GM18520 (cell line): Measurements from ENCODE around the gene LNX2.

ENCODE experiments used
- ATAC-seq: cut with Tn5 transposase; IDR thresholded peaks from one replicate; pipeline ENCODE4 v1.9.1; 2021; ENCODE audit not compliant: unreplicated experiment

Gene LNX2

DNA sequence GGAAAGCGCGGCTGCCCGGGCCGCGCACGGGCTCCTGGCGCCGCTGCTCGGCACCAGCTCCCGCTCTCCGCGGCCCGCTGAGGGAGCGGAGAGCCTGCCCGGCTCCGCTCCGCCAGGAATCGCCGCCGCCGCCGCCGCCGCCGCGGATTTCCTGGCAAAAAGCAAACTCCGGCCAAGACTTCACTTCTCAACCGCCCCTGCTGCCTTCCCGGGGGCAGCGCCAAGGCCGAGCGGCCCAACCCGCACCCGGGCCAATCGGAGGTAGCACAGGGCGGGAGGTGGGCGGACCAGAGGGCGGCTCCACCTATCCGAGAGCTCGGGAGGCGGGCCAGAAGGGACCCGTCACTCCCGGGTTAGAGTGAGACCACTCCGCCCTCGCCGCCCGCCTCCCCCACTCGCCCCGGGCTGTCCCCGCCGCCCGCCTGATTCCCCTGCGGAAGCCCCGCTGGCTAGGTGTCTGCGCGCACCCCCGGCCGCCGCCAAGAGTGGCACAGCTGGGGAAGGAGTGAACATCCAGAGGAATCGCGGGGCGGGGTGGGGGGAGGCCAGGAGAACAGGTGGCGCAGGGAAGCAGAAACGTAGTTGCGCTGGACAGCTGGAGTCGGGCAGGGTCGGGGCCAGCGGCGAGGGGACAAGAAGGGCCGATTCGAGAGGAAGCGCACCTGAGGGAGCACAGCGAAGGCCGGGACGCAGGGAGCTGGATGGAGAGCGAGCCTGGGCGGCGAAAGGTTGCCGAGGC is at the start of gene LNX2:
LNX2 (minus strand) TSS at position 153 of the 739 bp plus-strand sequence. CDS start 38,826 bp downstream, outside the sequence.
- peak; percentile 79 for ATAC-seq

DNA sequence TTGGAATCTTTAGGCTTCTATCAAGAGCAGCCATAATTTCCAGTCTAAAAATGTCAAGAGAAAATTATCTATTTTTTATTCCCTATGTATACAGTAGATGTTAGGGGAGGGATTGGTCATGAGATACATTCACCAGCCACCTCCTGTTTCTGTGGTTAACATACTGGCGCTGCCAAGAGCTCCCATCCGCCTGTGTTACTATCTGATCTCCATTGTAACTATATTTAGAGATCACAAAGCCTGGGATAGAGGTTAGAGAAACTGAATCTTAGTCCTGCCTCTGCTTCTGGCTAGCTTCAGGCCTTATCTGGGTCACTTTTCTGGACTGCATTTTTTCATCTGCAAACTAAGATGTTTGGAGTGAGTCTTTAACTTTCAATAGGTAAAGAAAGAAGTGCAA is 47.6 kb upstream of the LNX2 start:
- no peak for ATAC-seq

DNA sequence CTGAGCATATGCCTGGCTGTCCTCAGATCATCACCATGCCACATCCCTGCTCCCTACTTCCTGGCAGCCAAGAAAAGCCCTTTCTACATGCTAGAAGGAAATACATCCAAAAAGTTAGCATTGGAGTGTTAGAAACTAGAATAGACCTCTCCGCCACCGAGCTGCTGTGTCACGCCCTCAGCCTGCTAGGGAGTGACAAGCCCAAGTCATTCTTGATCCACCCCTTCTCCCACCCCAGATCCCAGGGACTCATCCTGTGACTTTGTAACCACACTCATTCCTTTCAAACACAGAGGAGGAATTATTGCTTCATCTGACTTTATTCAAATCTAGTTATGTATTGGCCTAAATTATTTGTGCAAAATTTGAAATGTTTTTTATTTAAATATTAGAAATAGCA is 46.6 kb upstream of the LNX2 start:
- ATAC-seq, result no peak

DNA sequence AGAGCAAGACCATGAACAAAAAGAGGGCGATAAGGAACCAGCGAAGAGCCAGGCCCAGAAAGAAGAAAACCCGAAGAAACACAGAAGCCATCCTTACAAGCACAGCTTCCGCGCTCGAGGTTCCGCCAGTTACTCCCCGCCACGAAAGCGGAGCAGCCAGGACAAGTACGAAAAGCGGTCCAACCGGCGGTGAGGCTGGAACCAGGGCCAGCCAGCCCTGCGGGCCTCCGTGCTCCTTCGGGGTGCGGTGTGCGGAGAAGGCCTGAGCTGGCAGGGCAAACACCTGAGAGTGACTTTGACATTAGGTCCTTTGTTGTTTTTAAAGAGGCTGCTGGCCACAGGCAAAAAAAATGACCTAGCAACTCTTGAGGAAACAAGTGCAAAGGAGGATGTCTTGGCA is 45.4 kb upstream of the LNX2 start:
- no peak for ATAC-seq

DNA sequence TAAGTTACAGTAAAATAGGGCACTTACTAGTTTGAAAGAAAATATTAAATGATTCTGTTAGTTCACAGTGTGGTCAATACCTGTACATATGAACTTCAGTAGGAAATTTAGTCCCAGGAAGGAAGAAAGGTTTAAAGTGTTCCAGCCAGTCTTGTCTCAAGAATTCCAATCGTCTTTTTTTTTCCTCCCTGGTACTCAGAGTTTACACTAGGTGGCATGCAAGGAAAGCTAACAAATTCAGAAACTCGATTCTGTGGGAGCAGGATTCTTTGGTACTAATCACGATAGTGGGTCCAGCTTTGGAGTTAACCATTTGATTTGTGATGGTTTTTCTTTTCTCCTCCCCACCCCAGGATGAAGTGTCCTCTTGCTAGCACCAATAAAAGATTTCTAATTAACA is 45.0 kb upstream of the LNX2 start:
- no peak for ATAC-seq

DNA sequence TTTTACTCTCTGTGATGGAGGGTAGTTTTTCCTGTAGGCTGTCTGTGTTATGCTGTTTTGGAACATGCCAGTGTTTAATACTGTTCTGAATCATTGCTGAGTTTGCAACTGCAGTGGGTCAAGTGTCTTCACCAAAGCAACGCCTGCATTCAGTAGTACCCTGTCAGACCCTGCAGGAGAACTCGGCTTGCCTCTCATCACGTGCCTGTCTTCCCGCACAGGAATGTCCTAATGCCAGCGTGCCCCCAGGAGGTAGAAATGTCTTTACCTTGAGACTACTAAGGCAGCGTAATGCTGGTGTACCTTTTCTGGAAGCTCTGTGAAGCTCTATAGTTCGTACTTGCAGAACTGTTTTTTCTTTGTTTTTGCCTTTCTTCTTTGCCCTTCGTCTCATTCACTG is 43.6 kb upstream of the LNX2 start:
- no peak for ATAC-seq

DNA sequence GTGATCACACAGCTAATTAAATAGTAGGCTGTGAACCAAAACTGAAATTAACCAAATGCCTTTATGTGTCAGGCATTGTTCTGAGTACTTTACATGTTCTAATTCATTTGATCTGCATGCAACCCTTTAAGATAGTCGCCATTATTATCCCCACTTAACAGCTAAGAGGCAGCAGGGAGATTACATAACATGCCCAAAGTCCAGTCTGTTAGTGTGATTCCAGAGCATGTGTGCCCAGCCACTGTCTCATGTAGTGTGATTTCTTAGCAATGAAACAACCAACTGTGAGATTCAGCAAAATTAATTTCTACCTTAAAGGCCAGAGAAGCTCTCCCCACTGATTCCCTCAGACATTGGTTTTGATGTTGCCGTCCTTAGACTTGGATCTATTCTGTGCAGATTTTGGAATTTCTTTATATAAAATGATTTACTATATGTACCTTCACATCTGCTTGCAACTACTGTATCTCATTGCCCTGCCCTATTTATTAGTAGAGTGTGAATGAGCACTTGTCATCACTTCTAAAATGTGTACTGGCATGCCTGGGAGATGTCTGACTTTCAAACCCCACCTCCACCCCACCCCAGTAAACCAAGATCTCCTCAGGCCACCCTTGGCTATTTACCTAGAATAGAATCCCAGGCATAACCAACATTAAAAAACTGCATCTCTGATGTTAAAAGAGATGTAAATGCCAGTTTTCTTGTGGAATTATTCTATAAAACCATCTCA is 42.6 kb upstream of the LNX2 start:
- ATAC-seq, result no peak

DNA sequence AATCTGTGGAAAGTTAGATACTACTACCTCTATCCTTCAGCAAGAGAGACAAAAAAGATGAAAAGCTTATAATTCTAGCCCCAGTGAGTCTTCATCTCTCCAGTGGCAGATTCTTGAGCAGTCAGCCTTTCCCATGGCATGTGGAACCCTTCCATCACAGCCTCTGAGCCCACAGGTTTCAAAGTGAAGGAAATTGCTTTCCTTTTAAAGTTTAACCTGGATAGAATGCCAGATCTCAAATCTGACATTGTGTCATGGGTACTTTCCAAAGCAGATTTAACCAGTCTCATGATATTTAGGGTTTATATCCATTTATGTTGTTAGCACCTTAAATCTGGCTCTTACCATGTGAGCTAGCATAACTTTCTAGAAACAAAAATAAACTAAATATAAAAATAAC is 40.7 kb upstream of the LNX2 start:
- no peak for ATAC-seq

DNA sequence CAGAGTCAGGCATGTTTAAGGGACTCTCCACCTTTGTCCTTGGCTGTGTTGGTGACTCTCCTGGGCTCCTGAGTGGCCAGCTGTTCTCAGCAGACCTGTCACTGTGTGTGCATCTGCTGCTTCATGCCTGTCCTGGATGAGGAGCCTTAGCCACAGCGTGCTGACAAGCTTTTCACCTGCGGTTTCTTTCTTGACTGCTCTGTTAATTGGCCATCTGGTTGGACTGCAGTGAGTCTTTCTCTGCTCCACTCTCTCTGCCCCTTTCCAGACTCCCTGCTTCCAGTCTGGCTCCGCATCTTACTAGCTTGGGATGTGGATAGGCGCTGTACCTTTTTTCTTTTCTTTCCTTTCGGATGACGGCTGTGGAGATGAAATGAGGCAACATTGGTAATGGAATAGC is 40.2 kb upstream of the LNX2 start:
- no peak for ATAC-seq

DNA sequence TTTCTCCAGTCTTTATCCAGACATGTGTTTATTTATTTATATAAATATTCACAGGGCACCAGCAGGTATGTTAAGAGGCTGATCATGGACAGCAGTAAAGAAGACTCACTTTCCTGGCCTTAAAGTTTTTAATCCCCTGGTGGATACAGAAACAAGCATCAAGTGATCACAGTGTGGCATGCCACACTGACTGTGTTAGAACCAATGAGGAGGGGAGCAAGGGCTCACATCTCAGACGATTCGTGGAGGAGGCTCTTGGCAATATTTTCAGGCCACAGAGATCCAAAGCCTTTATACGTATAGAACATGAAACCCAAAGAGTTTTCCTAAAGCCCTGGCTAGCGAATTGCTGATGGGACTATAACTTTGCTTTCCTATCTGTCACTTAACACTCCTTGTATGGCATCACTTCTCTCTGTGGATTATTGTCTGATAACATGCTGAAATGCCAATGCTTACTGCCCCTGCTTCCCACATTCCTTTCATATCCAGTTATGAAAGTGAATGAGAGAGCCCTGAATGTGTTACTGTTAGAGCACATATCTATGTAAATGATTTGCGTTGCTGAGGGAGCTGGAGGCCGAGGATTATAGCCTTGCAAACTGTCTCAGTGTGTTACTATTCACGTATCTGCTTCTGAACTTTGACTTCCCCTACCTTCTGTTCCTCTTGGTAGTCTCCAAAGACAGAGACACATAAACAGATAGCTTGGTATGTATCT is 39.0 kb upstream of the LNX2 start:
- no peak for ATAC-seq

DNA sequence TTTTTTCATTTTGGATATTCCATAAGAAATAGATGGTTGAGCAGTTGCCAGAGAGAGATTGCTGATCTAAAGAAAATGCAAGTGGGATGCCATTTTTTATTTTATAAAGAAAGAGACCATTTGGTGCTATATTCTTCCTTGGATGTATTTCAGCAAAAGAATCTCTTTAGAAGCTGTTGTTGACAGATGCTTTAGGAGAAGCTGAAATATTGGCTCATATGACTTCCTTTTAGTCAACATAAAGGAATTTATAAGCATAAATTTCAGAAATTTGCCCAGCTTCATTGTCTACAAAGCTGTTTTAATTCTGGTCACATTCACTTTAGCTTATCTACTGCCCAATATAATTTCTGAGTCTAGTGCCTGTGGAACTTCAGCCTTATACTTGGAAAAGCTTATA is 38.2 kb upstream of the LNX2 start:
- no peak for ATAC-seq

DNA sequence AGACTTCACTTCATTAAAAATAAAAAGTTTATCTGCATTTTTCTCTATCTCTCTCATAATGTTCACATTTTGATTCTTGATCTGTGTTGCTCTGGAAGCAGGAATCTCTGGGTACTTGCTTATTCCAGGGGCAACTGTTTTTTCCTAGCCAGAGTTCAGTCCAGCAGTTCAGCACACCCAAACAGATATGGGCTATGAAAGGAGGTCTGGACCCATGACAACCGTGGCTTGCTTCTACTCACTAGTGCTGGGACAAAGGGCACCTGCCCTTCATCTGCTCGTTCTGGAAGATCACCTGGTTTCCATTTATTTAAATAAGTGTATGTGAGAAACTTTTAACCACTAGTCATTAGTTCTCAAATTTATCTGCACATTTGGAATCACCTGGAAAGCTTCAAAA is 37.4 kb upstream of the LNX2 start:
- ATAC-seq, result no peak

DNA sequence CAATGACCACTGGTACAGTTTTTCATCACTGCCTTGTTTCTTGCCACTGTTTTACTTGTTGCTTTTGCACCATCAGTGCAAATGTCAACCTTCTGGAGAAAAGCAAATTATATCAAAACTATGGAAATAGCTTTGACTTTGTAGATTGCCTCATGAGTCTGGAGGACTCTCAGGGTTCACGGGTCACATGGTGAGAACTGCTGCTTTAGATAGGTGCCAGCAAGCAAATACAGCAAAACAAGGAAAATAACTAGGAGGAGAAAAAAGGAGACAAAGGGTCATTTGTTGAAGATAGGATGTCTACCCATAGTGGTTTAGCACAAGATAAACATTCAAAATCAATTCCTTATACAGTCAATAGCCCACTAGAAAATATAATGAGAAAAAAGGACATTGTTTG is 34.5 kb upstream of the LNX2 start:
- ATAC-seq, result no peak

DNA sequence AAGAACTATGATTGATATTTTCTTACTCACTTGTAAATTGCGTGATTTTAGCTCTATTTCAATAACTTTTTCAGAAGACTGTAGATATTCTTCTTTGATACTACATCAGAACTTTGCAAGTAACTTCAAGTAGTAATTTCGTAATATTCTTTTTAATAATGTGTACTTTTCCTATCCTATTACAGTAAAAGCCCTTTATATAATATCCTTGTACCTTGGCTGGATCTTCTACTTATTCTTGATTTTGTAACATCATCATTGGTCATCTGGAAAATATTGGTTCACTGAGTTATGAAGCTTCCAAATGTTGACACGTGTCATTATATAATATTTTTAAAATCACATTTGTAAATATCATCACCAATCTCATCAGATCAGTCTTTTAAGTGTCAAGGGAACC is 33.7 kb upstream of the LNX2 start:
- no peak for ATAC-seq

DNA sequence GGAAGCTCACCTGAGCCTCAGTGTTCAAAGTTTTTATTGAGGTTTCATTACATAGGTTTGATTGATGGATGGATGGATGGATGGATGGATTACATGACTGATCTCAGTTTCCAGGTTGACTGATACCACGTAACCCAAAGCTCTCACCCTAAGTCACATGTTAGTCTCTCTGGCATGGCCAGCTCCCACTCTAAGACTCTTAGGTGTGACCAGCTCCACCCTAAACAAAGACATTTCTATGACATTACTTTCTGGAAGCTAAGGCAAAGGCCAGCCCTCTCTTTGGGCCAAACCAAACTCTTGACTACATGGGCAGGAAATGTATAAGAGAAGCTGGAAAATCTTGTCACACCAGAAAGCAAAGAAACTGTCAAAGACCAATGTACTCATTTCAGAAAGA is 30.0 kb upstream of the LNX2 start:
- ATAC-seq, result no peak

DNA sequence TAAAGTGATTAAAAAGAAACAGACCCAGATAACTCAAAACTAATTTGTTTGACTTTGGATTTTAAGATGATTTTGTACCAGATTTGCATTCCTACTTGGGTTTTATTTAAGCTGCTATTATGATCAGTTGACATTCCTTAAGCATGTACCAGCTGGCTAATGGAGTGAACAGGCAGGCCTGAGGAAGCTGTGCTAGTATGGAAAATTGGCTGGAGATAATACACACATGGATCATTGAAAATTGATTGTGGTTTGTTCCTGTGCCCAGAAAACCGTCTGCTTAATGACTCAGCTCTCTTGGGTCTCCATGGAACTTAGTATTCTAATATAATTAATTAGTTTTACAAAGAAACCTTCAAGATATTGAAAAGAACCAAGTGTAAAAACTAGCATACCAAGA is 24.0 kb upstream of the LNX2 start:
- no peak for ATAC-seq

DNA sequence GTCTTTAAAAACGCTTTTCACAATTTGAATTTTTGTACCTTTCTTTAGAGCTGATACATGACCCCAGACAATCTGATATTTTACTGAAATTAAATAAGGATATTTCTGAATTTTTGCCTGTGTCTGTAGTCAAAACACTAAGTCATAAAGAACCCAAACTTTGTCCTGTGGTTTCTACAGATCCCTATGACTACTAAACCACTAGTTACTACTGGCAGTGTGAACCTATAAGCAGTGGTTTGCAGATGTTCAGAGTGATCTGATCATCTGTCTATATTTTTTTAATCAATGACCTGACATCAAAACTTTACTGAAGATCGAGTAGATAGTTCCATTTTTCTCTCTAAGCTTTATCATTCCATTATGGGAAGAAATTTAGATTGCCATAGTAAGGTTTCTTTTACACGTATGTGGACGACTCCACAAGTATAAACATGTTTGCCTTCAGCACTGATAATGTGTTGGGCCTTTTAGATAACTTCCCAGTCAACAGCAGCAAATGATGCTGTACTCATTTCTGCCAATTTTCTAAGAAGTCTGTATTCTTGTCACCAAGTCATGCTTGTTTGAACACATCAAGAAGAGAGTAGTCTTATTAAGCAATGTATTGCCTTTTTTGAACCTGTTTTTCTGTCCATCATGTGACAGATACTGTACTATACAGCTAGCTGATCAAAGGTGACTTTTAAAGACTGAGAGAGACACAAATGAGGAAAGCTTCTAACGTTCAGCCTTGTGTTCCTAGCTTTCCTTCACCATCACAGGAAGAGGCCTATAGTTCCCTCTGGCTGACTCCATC is 23.2 kb upstream of the LNX2 start:
- ATAC-seq, result no peak

DNA sequence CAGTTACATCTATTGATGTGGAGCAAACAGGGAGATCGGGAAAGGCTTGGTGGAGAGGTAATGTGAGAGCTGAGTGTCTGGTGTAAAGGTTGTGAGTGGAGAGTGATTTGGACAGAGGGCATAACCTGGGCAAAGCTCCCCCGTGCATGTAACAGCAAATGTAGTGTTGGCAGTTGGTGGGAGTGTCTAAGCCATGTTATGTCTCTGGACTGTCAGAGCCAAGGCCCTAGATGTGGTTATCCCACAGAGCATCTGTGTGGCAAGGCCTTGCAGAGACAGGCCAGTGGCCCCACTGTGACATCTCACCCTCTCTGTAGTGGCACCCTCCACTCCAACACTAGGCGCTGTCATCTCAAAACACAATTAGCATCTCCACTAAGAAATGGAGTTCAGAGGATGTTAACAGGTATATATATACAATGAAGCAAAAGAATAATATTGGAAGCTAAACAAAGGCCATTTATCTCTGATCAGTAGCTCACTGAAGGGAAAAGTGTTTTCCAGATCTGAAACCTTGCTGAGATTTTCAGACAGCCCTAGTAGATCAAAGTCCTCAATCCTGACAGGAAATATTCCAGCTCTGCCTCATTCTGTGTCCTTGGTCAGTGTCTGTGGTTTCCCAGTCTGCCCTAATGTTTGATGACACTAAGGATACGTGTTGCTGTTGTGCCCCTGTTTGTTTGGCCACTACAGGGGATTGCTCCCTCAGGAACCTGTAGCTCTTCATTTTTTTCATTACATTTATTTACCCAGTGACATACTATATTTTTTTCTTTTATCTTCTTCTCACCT is 21.6 kb upstream of the LNX2 start:
- no peak for ATAC-seq

DNA sequence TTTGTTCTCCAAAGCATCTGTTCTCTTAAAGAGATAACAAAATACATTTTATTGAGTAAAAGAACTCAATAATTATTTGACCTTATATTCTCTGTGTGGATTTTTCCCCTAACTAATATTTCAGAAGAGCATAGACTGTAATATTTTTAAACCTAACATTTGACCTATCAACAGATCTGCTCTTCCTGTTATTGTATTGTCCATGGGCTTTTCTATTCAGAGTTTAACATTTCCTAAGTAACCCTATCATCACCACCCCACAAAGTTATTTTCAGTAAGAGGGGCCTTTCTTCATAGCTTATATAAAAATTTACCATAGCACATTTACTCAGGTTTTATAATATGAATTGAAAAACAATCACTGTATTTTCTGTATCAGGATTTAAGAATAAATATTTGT is 18.9 kb upstream of the LNX2 start:
- ATAC-seq, result no peak

DNA sequence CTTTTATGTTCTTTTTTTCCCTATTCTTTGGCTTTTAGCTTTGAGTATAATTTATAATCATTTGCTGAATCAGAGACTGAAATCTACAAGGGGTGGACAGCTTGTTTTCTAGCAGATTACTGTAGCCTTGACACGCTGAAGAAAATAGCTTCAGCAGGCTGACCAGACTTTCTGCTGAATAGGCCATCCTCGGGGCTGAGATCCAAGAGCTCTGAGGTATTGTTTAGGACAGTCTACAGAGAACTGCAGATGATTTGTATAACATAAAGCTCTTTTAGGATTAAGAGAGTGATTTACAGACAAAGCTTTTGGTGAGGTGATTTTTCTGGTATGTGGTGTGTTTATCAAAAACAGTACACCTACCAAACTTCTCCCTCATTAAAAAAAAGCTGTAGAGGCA is 18.2 kb upstream of the LNX2 start:
- ATAC-seq, result no peak

DNA sequence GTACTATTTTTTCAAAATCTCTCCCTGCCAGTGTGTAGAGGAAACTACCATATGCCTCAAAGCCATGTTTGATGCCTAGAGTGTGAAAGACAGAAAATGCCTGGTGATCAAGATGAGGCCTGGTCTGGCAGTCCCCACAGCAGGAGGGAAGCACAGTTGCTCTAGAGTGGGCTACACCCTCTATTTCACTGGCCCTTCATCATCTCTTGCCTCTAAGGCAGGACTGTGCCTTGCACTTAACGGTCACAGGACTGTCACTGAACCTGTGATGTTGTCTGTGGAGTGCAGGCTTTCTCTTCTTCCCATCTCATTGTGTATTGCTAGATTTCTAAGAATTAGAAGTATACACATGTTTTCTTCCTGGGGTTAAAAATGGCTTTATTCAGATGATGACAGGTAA is 17.7 kb upstream of the LNX2 start:
- ATAC-seq, result no peak
